Measurements from ENCODE around the gene TSPAN4.

TSPAN4 gene

GRCh38 chr11:821512-822371 is 20.9 kb upstream of the TSPAN4 start:
- in situ Hi-C loops (cut with MboI; ENCODE audit: low sequenced_read_pairs), result no loop called here

GRCh38 chr11:823441-824291 is 19.0 kb upstream of the TSPAN4 start:
- in situ Hi-C loops (cut with MboI; ENCODE audit: low sequenced_read_pairs), result no loop called here

GRCh38 chr11:824292-824880 is 18.3 kb upstream of the TSPAN4 start:
- in situ Hi-C loops (cut with MboI; ENCODE audit: low sequenced_read_pairs), result no loop called here

- in situ Hi-C loops (cut with MboI; ENCODE audit: low sequenced_read_pairs), result no loop called here
Observed at GRCh38 chr11:824942-825341, 17.7 kb upstream of the TSPAN4 start.

GRCh38 chr11:825366-826226 is 17.1 kb upstream of the TSPAN4 start:
- in situ Hi-C loops (cut with MboI; ENCODE audit: low sequenced_read_pairs), result no loop called here

- in situ Hi-C loops (cut with MboI; ENCODE audit: low sequenced_read_pairs), result no loop called here
Observed at GRCh38 chr11:826227-826621, 16.4 kb upstream of the TSPAN4 start.

GRCh38 chr11:826836-827145 is 15.9 kb upstream of the TSPAN4 start:
- in situ Hi-C loops (cut with MboI; ENCODE audit: low sequenced_read_pairs), result no loop called here

- in situ Hi-C loops (cut with MboI; ENCODE audit: low sequenced_read_pairs), result no loop called here
Observed at GRCh38 chr11:827146-827896, 15.3 kb upstream of the TSPAN4 start.

- in situ Hi-C loops (cut with MboI; ENCODE audit: low sequenced_read_pairs), result no loop called here
Observed at GRCh38 chr11:827897-828192, 14.8 kb upstream of the TSPAN4 start, which contains the start of gene CRACR2B. Gene CRACR2B (plus strand): TSS chr11:827919. CDS start chr11:828608, 689 bp downstream.

- in situ Hi-C loops (cut with MboI; ENCODE audit: low sequenced_read_pairs), result no loop called here
Observed at GRCh38 chr11:828506-829175, 14.0 kb upstream of the TSPAN4 start.

GRCh38 chr11:829176-829846 is 13.3 kb upstream of the TSPAN4 start:
- in situ Hi-C loops (cut with MboI; ENCODE audit: low sequenced_read_pairs), result no loop called here

GRCh38 chr11:829847-830294 is 12.8 kb upstream of the TSPAN4 start:
- in situ Hi-C loops (cut with MboI; ENCODE audit: low sequenced_read_pairs), result no loop called here

- in situ Hi-C loops (cut with MboI; ENCODE audit: low sequenced_read_pairs), result no loop called here
Observed at GRCh38 chr11:830295-831117, 12.1 kb upstream of the TSPAN4 start.

- in situ Hi-C loops (cut with MboI; ENCODE audit: low sequenced_read_pairs), result no loop called here
Observed at GRCh38 chr11:831118-831864, 11.4 kb upstream of the TSPAN4 start.

GRCh38 chr11:831961-832528 is 10.6 kb upstream of the TSPAN4 start:
- in situ Hi-C loops (cut with MboI; ENCODE audit: low sequenced_read_pairs), result no loop called here

- in situ Hi-C loops (cut with MboI; ENCODE audit: low sequenced_read_pairs), result no loop called here
Observed at GRCh38 chr11:832529-833113, 10.0 kb upstream of the TSPAN4 start, which contains the start of gene CD151. Gene CD151 (plus strand): TSS chr11:832952. CDS start chr11:836070, 3,118 bp downstream.
